ENCODE results near the gene MMP20. TPM values are rescaled to one million over a fixed set of nuclear protein-coding genes. Genes with fewer than 3 reads are reported as not detected.

Gene MMP20
- total and polyA plus RNA-seq, 7 donors, result not detected

GRCh38 chr11:102662607-102663006 is 37.5 kb upstream of the MMP20 start:
- TF ChIP-seq CTCF (IDR thresholded peaks at IDR 0.05), result no peak
- no peak overlapping the region for H3K27ac ChIP-seq
- H3K4me3 ChIP-seq, result no peak overlapping the region
- H3K27me3 ChIP-seq (ENCODE audit: insufficient read depth in 3 of 3, low read length in 2 of 3), result peaks cover 0 to 4% (median 0%) of the 10 kb centered on the region in 3 donors
- H3K36me3 ChIP-seq (ENCODE audit: insufficient read depth in 1 of 2, low read depth in 1 of 2), result no peaks in the 10 kb centered on the region
- no peaks in the 10 kb centered on the region for H3K4me1 ChIP-seq
- DNase-seq, result no peak
- no peak for ATAC-seq
- intact Hi-C loops (cut with DNase I), result loop anchor here in 1 of 2 donors (10.0 kb wide), 1 partner anchor 318 kb away; the partner anchor contains the start of gene BIRC2
- H3K9me3 ChIP-seq, result no peaks in the 10 kb centered on the region

GRCh38 chr11:102661040-102661439 is 35.9 kb upstream of the MMP20 start:
- no peak for DNase-seq
- Histone ChIP-seq H3K36me3 (ENCODE audit: insufficient read depth in 1 of 2, low read depth in 1 of 2) (no peaks in the 10 kb centered on the region), H3K27me3 (ENCODE audit: insufficient read depth in 3 of 3, low read length in 2 of 3) (peaks cover 0 to 4% (median 0%) of the 10 kb centered on the region in 3 donors), H3K9me3 (no peaks in the 10 kb centered on the region), H3K27ac (no peak overlapping the region), H3K4me3 (no peak overlapping the region), H3K4me1 (no peaks in the 10 kb centered on the region)
- intact Hi-C loops (cut with DNase I), result loop anchor here in 1 of 2 donors (10.0 kb wide), 1 partner anchor 316 kb away; the partner anchor contains the start of gene BIRC2
- no peak for TF ChIP-seq CTCF (IDR thresholded peaks at IDR 0.05)
- 77 to 81% (median 79%) methylated on average over 4 of the region's 4 CpGs for WGBS, 3 donors
- no peak for ATAC-seq

- TF ChIP-seq CTCF (IDR thresholded peaks at IDR 0.05), result no peak
- H3K27me3 ChIP-seq (ENCODE audit: insufficient read depth in 3 of 3, low read length in 2 of 3), result no peaks in the 10 kb centered on the region
- 59 to 73% (median 64%) methylated on average over 1 of the region's 1 CpG for WGBS, 3 donors
- H3K9me3 ChIP-seq, result no peaks in the 10 kb centered on the region
- no peak overlapping the region for H3K4me3 ChIP-seq
- intact Hi-C loops (cut with DNase I), result no loop called here
- DNase-seq (no peak), ATAC-seq (no peak)
- no peaks in the 10 kb centered on the region for H3K4me1 ChIP-seq
- no peaks in the 10 kb centered on the region for H3K36me3 ChIP-seq (ENCODE audit: insufficient read depth in 1 of 2, low read depth in 1 of 2)
- no peak overlapping the region for H3K27ac ChIP-seq
Observed at GRCh38 chr11:102656528-102656927, 31.4 kb upstream of the MMP20 start.

- Histone ChIP-seq H3K27ac (no peak overlapping the region), H3K36me3 (ENCODE audit: insufficient read depth in 1 of 2, low read depth in 1 of 2) (no peaks in the 10 kb centered on the region), H3K4me3 (no peak overlapping the region), H3K9me3 (no peaks in the 10 kb centered on the region), H3K4me1 (no peaks in the 10 kb centered on the region), H3K27me3 (ENCODE audit: insufficient read depth in 3 of 3, low read length in 2 of 3) (no peaks in the 10 kb centered on the region)
- TF ChIP-seq CTCF (IDR thresholded peaks at IDR 0.05), result no peak
- intact Hi-C loops (cut with DNase I), result no loop called here
- no peak for ATAC-seq
- DNase-seq, result no peak
- 42 to 51% (median 46%) methylated on average over 2 of the region's 2 CpGs for WGBS, 3 donors
Observed at GRCh38 chr11:102655547-102655946, 30.4 kb upstream of the MMP20 start.

GRCh38 chr11:102654761-102655160 is 29.6 kb upstream of the MMP20 start:
- 87 to 92% (median 91%) methylated on average over 1 of the region's 1 CpG for WGBS, 3 donors
- Histone ChIP-seq H3K4me1 (no peaks in the 10 kb centered on the region), H3K27ac (no peak overlapping the region), H3K9me3 (no peaks in the 10 kb centered on the region), H3K27me3 (ENCODE audit: insufficient read depth in 3 of 3, low read length in 2 of 3) (no peaks in the 10 kb centered on the region), H3K4me3 (no peak overlapping the region), H3K36me3 (ENCODE audit: insufficient read depth in 1 of 2, low read depth in 1 of 2) (no peaks in the 10 kb centered on the region)
- ATAC-seq (no peak), DNase-seq (no peak)
- intact Hi-C loops (cut with DNase I), result no loop called here
- no peak for TF ChIP-seq CTCF (IDR thresholded peaks at IDR 0.05)
